ENCODE data around the gene SLC17A8. TPM values are rescaled to one million over a fixed set of nuclear protein-coding genes. Genes with fewer than 3 reads are reported as not detected.

SLC17A8 gene
- total and polyA plus RNA-seq, 2 donors (not counting 1 experiment from before 2014, with no cell fraction given) = not detected

DNA sequence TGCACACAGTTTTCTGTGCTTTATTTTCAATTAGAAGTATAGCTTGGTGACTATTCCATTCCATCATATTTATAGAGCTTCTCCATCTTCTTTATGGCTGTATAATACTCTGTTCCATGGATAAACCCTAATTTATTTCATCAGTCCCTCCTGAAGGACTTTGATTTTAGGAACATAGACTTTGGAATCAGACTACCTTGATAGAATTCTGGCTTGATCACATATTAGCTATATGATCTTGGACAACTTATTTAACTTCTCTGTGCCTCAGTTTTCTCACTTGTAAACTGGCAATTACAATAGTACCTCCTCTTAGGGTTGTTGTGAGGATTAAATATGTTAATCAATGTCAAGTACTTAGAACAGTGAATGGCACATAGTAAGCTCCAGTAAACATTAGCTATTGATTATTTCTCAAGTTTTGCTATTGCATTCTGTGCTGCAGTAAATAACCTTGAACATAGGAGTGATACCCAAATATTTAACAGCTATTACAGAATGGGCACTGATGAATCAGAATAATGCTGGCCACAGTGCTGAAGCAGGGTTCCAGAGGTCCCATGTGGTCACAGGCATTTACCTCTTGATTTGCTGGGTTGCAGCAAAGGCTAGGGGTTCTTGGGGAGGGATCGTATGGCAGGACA lies 104.6 kb downstream of the SLC17A8 start:
- Histone ChIP-seq H3K4me1 (ENCODE audit: control insufficient read depth, extremely low read depth, insufficient read depth, low read length) (no peaks in the 10 kb centered on the region), H3K4me3 (replicated peaks in 1 of 4; ENCODE audit: control extremely low read depth in 1 of 4, insufficient read depth in 1 of 4, low read depth in 3 of 4, low read length in 4 of 4) (no peak overlapping the region), H3K9me3 (ENCODE audit: control insufficient read depth, insufficient read depth, low read depth, low read length) (no peaks in the 10 kb centered on the region), H3K9ac (ENCODE audit: insufficient read depth, low read length) (no peak overlapping the region), H3K79me2 (ENCODE audit: control insufficient read depth, insufficient read depth, low read length) (no peaks in the 10 kb centered on the region), H2AFZ (ENCODE audit: low read length) (no peak overlapping the region), H3K4me2 (ENCODE audit: extremely low read depth, insufficient read depth, low read length) (no peak overlapping the region), H3K36me3 (ENCODE audit: control insufficient read depth, insufficient read depth, low read length) (no peaks in the 10 kb centered on the region), H3K27me3 (ENCODE audit: control insufficient read depth, insufficient read depth, low read length) (no peaks in the 10 kb centered on the region), H3K27ac (ENCODE audit: insufficient read depth, low read length) (no peak overlapping the region), H4K20me1 (ENCODE audit: control insufficient read depth, extremely low read depth, insufficient read depth, low read length) (no peaks in the 10 kb centered on the region)
- DNase-seq (ENCODE audit: low read depth in 2 of 2) = no peak
- no peak for TF ChIP-seq EZH2 (IDR thresholded peaks at IDR 0.05; ENCODE audit: low read length, missing control alignments)
- no peak for TF ChIP-seq CTCF (conservative IDR thresholded peaks at IDR 0.05 in 1 of 2, IDR thresholded peaks at IDR 0.05 in 1 of 2; ENCODE audit: low read depth in 1 of 2, low read length in 2 of 2)

GRCh38 chr12:100463661-100464060 lies 106.8 kb downstream of the SLC17A8 start:
- Histone ChIP-seq H3K4me2 (ENCODE audit: extremely low read depth, insufficient read depth, low read length) (no peak overlapping the region), H3K9ac (ENCODE audit: insufficient read depth, low read length) (no peak overlapping the region), H3K79me2 (ENCODE audit: control insufficient read depth, insufficient read depth, low read length) (no peaks in the 10 kb centered on the region), H3K36me3 (ENCODE audit: control insufficient read depth, insufficient read depth, low read length) (no peaks in the 10 kb centered on the region), H3K9me3 (ENCODE audit: control insufficient read depth, insufficient read depth, low read depth, low read length) (no peaks in the 10 kb centered on the region), H3K4me1 (ENCODE audit: control insufficient read depth, extremely low read depth, insufficient read depth, low read length) (no peaks in the 10 kb centered on the region), H3K27ac (ENCODE audit: insufficient read depth, low read length) (no peak overlapping the region), H3K27me3 (ENCODE audit: control insufficient read depth, insufficient read depth, low read length) (no peaks in the 10 kb centered on the region), H3K4me3 (replicated peaks in 1 of 4; ENCODE audit: control extremely low read depth in 1 of 4, insufficient read depth in 1 of 4, low read depth in 3 of 4, low read length in 4 of 4) (no peak overlapping the region), H4K20me1 (ENCODE audit: control insufficient read depth, extremely low read depth, insufficient read depth, low read length) (no peaks in the 10 kb centered on the region), H2AFZ (ENCODE audit: low read length) (no peak overlapping the region)
- TF ChIP-seq EZH2 (IDR thresholded peaks at IDR 0.05; ENCODE audit: low read length, missing control alignments) (no peak), CTCF (conservative IDR thresholded peaks at IDR 0.05 in 1 of 2, IDR thresholded peaks at IDR 0.05 in 1 of 2; ENCODE audit: low read depth in 1 of 2, low read length in 2 of 2) (no peak)
- no peak for DNase-seq (ENCODE audit: low read depth in 2 of 2)

GRCh38 chr12:100464529-100464928 lies 107.7 kb downstream of the SLC17A8 start:
- DNase-seq (ENCODE audit: low read depth in 2 of 2) = no peak
- H3K79me2 ChIP-seq (ENCODE audit: control insufficient read depth, insufficient read depth, low read length) = no peaks in the 10 kb centered on the region
- H2AFZ ChIP-seq (ENCODE audit: low read length) = no peak overlapping the region
- no peak overlapping the region for H3K9ac ChIP-seq (ENCODE audit: insufficient read depth, low read length)
- H3K4me1 ChIP-seq (ENCODE audit: control insufficient read depth, extremely low read depth, insufficient read depth, low read length) = no peaks in the 10 kb centered on the region
- no peaks in the 10 kb centered on the region for H3K9me3 ChIP-seq (ENCODE audit: control insufficient read depth, insufficient read depth, low read depth, low read length)
- no peak overlapping the region for H3K4me3 ChIP-seq (replicated peaks in 1 of 4; ENCODE audit: control extremely low read depth in 1 of 4, insufficient read depth in 1 of 4, low read depth in 3 of 4, low read length in 4 of 4)
- no peak overlapping the region for H3K4me2 ChIP-seq (ENCODE audit: extremely low read depth, insufficient read depth, low read length)
- no peak overlapping the region for H3K27ac ChIP-seq (ENCODE audit: insufficient read depth, low read length)
- TF ChIP-seq CTCF (conservative IDR thresholded peaks at IDR 0.05 in 1 of 2, IDR thresholded peaks at IDR 0.05 in 1 of 2; ENCODE audit: low read depth in 1 of 2, low read length in 2 of 2) = no peak
- no peak for TF ChIP-seq EZH2 (IDR thresholded peaks at IDR 0.05; ENCODE audit: low read length, missing control alignments)
- no peaks in the 10 kb centered on the region for H4K20me1 ChIP-seq (ENCODE audit: control insufficient read depth, extremely low read depth, insufficient read depth, low read length)
- H3K36me3 ChIP-seq (ENCODE audit: control insufficient read depth, insufficient read depth, low read length) = no peaks in the 10 kb centered on the region
- no peaks in the 10 kb centered on the region for H3K27me3 ChIP-seq (ENCODE audit: control insufficient read depth, insufficient read depth, low read length)
